Measurements from ENCODE around the gene ZP1. TPM values are rescaled to one million over a fixed set of nuclear protein-coding genes. Genes with fewer than 3 reads are reported as not detected.
A peak's percentile ranks its signal among the peaks of the same experiment; 100 is the strongest.

Gene ZP1
- total RNA-seq, 6 donors from 2014 or later = not detected

GRCh38 chr11:60918939-60919265 lies 51.6 kb downstream of the ZP1 start:
- ATAC-seq (ENCODE audit: low FRiP score in 2 of 2) (no peak), DNase-seq (no peak)
- Histone ChIP-seq H3K36me3 (peaks cover 17 to 42% (median 31%) of the 10 kb centered on the region in 4 donors), H3K27me3 (no peaks in the 10 kb centered on the region), H3K4me3 (no peak overlapping the region), H3K27ac (no peak overlapping the region), H3K4me1 (peaks cover 23 to 50% (median 35%) of the 10 kb centered on the region in 4 donors), H3K9me3 (no peaks in the 10 kb centered on the region)
- TF ChIP-seq POLR2AphosphoS5 (IDR thresholded peaks at IDR 0.05) (no peak), CTCF (IDR thresholded peaks at IDR 0.05) (no peak), EP300 (IDR thresholded peaks at IDR 0.05) (no peak), POLR2A (IDR thresholded peaks at IDR 0.05) (no peak)
- 68 to 74% methylated on average over 2 of the region's 2 CpGs for WGBS, 2 donors

GRCh38 chr11:60919320-60919719 lies 52.0 kb downstream of the ZP1 start:
- Histone ChIP-seq H3K9me3 (no peaks in the 10 kb centered on the region), H3K4me3 (no peak overlapping the region), H3K27me3 (peaks cover 0 to 2% (median 1%) of the 10 kb centered on the region in 4 donors), H3K36me3 (peaks cover 17 to 42% (median 31%) of the 10 kb centered on the region in 4 donors), H3K4me1 (peaks cover 26 to 53% (median 38%) of the 10 kb centered on the region in 4 donors), H3K27ac (peak overlapping the region in 1 of 4 donors; percentile 28)
- ATAC-seq (ENCODE audit: low FRiP score in 2 of 2) (no peak), DNase-seq (no peak)
- 65 to 71% methylated on average over 1 of the region's 1 CpG for WGBS, 2 donors
- no peak for TF ChIP-seq POLR2A (IDR thresholded peaks at IDR 0.05)
- no peak for TF ChIP-seq CTCF (IDR thresholded peaks at IDR 0.05)
- TF ChIP-seq EP300 (IDR thresholded peaks at IDR 0.05) = no peak
- no peak for TF ChIP-seq POLR2AphosphoS5 (IDR thresholded peaks at IDR 0.05)

GRCh38 chr11:60919956-60920355 lies 52.6 kb downstream of the ZP1 start:
- H3K27ac ChIP-seq = no peak overlapping the region
- no peak for TF ChIP-seq EP300 (IDR thresholded peaks at IDR 0.05)
- no peak for TF ChIP-seq CTCF (IDR thresholded peaks at IDR 0.05)
- TF ChIP-seq POLR2AphosphoS5 (IDR thresholded peaks at IDR 0.05) = no peak
- TF ChIP-seq POLR2A (IDR thresholded peaks at IDR 0.05) = no peak
- peaks cover 28 to 53% (median 40%) of the 10 kb centered on the region in 4 donors for H3K4me1 ChIP-seq
- peaks cover 2 to 8% (median 8%) of the 10 kb centered on the region in 4 donors for H3K27me3 ChIP-seq
- DNase-seq (no peak), ATAC-seq (ENCODE audit: low FRiP score in 2 of 2) (no peak)
- no peak overlapping the region for H3K4me3 ChIP-seq
- H3K9me3 ChIP-seq = no peaks in the 10 kb centered on the region
- peaks cover 17 to 42% (median 31%) of the 10 kb centered on the region in 4 donors for H3K36me3 ChIP-seq
- 66 to 75% methylated on average over 2 of the region's 2 CpGs for WGBS, 2 donors

GRCh38 chr11:60921259-60921658 lies 53.9 kb downstream of the ZP1 start:
- H3K4me3 ChIP-seq = no peak overlapping the region
- no peak for DNase-seq
- H3K36me3 ChIP-seq = peaks cover 17 to 42% (median 31%) of the 10 kb centered on the region in 4 donors
- peaks cover 24 to 51% (median 32%) of the 10 kb centered on the region in 4 donors for H3K4me1 ChIP-seq
- H3K27me3 ChIP-seq = peaks cover 2 to 10% (median 8%) of the 10 kb centered on the region in 4 donors
- WGBS, 2 donors = 93 to 98% methylated on average over 11 of the region's 11 CpGs
- no peak overlapping the region for H3K27ac ChIP-seq
- H3K9me3 ChIP-seq = no peaks in the 10 kb centered on the region
- TF ChIP-seq EP300 (IDR thresholded peaks at IDR 0.05) = no peak
- TF ChIP-seq CTCF (IDR thresholded peaks at IDR 0.05) = no peak
- no peak for TF ChIP-seq POLR2A (IDR thresholded peaks at IDR 0.05)
- TF ChIP-seq POLR2AphosphoS5 (IDR thresholded peaks at IDR 0.05) = no peak
- no peak for ATAC-seq (ENCODE audit: low FRiP score in 2 of 2)

GRCh38 chr11:60921777-60922335 lies 54.5 kb downstream of the ZP1 start:
- H3K27ac ChIP-seq = no peak overlapping the region
- peaks cover 19 to 45% (median 31%) of the 10 kb centered on the region in 4 donors for H3K4me1 ChIP-seq
- no peak overlapping the region for H3K4me3 ChIP-seq
- ATAC-seq (ENCODE audit: low FRiP score in 2 of 2) = no peak
- H3K27me3 ChIP-seq = peaks cover 2 to 10% (median 8%) of the 10 kb centered on the region in 4 donors
- TF ChIP-seq POLR2A (IDR thresholded peaks at IDR 0.05) (no peak), EP300 (IDR thresholded peaks at IDR 0.05) (no peak), POLR2AphosphoS5 (IDR thresholded peaks at IDR 0.05) (no peak), CTCF (IDR thresholded peaks at IDR 0.05) (no peak)
- no peaks in the 10 kb centered on the region for H3K9me3 ChIP-seq
- H3K36me3 ChIP-seq = peaks cover 17 to 42% (median 31%) of the 10 kb centered on the region in 4 donors
- DNase-seq = peak in 1 of 2 donors; percentile 74
- 91 to 93% methylated on average over 22 to 23 of the region's 23 CpGs for WGBS, 2 donors

All from upper lobe of left lung (tissue), 6 donors.